HL-60/S4 treated with retinoic acid at 250 ng/mL for 4 days and 3 days (cell line): ENCODE results near the gene CFDP1.
"Not testable (repeated sequence)": the region's sequence is repeated elsewhere in the genome, so short reads cannot be mapped to it uniquely, and the experiment has no call there.

Experiments used
- in situ Hi-C: fragments of 300-500 bp; cut with MboI; formaldehyde crosslinking; loops from 2 replicates; pipeline ENCODE4 v1.7.0; 2022; ENCODE audit warnings: low sequenced_read_pairs

CFDP1 gene

DNA sequence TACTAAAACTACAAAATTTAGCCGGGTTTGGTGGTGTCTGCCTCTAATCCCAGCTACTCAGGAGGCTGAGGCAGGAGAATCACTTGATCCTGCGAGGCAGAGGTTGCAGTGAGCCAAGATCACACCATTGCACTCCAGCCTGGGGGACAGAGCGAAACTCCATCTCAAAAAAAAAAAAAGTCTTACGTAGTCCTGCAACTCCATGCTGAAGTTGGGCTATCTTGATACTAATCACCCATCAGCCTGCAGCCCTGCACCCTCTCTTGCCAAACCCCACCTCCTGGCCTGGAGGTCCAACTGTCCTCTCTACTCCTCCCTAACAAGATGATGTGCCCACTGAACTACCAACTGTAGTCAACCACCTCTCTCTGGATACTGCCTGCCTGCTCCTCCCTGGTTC, 26.4 kb upstream of the CFDP1 start:
- in situ Hi-C loops, result no loop called here

DNA sequence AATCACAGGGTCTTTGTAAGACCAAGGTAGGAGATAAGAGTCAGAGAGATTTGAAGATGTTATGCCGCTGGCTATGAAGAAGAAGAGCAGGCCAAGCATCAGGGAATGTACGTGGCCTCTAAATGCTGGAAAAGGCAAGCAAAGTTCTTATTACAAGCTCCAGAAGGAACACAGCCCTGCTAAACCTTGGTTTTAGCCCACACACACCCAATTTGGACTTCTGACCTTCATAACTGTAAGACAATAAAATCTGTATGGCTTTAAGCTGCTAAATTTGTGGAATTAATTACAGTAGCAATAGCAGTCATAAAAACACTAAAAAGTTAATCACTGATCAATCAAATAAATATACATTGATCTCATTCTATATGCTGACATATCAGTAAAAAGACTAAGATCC, 25.1 kb upstream of the CFDP1 start:
- in situ Hi-C loops, result no loop called here

DNA sequence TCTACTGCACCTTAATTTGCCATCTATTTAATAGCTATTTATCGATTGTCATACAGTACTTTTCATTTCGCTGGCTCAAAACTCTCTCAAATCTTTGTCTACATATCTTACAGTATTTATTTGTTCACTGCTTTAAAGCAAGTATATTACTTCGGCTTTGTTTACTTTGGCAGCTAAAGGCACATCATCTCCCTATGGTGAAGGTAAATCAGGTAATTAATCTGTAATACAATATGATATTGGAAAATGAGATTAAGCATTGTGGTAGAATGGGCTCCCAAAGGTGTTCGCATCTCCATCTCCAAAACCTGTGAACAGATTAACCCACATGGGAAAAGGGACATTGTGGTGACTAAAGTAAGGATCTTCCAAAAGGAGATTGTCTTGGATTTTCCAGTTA, 24.7 kb upstream of the CFDP1 start:
- in situ Hi-C loops, result no loop called here

DNA sequence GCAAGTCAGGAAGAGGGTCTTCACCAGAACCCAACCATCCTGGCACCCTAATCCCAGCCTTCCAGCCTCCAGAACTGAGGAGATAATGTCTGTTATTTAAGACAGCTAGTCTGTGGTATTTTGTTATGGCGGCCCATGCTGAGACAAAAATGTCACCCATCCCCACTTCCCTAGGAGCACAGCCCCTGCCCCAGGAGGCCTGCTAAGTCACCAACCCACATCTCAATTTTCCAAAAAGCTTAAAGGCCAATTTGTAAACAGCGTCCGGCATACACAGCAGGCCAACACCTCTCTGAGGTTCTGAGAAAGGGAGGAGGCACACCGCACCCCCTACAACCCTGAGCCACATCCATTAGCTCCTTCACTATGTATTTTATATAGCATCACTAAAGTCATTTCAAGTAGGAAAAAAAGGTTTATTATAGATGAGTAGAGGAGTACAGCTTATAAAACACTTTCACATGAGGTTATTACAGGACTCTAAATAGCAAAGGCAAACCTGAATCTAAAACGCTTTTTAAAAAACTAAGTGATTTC, 24.2 kb upstream of the CFDP1 start:
- in situ Hi-C loops, result no loop called here

DNA sequence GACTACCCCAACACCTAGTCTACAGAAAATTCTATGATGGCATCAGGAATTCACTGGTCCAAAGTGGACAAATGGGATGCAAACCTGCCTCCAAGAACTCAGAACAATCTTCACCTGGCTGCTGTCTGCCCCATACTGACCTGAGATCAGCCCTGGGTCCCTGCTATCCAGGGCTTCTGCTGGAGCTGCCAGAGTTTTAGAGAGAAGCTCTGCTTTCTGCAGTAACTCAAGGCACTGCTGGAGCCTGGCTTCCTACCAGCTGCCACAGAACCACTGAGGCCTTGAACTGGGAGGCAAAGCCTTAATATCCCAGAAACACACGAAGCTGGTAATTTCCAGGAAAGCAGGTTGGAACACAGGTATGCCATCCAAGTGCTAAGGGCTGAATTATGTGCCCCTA, 23.7 kb upstream of the CFDP1 start:
- in situ Hi-C loops, result no loop called here

DNA sequence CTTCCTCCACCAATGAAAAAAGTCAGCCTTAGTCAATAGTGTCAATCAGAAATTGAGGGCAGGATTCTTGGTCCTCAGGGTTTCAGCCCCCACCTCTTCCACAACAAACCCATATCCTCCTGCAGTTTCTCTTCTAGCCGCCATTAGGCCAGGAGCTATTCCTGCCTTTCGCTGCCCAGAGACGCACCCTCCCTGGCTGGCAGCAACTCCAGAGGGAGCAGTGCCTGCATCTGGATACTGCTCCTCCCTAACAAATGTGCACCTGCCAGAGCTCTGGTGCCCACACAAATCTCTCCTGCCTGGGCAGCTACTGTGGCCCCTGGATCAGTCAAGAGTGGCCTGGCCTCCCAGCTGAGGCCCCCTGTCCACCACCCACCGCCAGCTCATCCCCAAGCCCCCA, 23.2 kb upstream of the CFDP1 start:
- in situ Hi-C loops, result not testable (repeated sequence)

DNA sequence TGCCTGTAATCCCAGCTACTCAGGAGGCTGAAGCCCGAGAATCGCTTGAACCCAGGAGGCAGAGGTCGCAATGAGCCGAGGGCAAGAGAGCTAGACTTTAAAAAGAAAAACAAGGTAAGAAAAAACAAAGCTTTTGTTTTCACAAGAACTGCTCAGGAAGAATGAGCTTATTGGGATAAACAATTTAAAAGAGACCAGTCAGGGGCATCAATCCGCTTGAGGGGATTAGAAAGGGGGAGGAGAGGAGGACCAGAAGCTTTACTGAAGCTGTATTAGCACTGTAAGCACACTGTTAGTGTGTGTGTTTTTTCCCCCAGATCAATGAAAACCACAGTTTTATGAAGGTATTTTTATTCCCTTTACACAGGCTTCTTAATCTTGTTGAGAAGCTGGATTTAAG, 22.4 kb upstream of the CFDP1 start:
- in situ Hi-C loops, result no loop called here

DNA sequence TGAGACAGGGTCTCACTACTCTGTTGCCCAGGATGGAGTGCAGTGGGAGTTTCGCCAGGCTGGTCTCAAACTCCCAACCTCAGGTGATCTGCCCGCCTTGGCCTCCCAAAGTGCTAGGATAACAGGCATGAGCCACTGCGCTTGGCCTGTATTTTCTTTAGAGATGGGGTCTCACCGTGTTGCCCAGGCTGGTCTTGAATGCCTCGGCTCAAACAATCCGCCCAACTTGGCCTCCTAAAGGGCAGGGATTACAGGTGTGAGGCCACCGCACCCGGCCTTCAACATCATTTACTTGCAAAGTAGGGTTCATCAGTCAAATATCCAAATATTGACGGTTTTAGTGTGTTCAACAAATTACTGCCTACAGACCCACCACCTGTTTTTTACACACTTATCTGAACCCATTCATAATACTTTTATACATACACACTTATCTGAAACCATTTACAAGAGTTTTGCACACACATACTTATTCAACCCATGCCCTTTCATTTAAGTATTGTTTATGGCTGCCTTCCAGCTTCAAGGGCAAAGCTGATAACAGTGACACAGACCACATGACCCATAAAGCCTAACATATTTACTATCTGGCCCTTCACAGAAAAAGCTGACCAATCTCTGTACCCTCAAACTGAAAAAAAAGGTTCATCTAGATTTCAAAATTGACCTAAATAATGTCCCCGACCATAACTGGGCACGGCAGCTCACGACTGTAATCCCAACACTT, 19.3 kb upstream of the CFDP1 start:
- in situ Hi-C loops, result no loop called here

DNA sequence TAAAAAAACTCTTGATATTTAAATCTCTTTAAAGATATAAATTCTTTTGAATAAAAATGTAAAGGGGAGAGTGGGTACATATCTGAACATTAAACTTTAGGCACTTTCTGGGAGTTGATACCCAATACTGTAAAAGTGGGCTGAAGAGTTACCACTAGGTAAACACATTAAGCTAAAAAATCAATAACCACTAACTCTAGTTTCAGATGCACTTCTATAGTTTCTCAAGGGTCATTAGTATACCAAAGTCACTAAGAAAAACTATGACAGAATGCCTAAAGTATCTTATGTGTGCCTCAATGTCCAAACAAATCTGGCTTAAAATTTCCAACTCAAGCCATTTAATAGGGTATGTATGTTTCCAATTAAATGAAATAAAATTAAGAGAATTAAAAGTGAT, 13.1 kb upstream of the CFDP1 start:
- in situ Hi-C loops, result no loop called here

DNA sequence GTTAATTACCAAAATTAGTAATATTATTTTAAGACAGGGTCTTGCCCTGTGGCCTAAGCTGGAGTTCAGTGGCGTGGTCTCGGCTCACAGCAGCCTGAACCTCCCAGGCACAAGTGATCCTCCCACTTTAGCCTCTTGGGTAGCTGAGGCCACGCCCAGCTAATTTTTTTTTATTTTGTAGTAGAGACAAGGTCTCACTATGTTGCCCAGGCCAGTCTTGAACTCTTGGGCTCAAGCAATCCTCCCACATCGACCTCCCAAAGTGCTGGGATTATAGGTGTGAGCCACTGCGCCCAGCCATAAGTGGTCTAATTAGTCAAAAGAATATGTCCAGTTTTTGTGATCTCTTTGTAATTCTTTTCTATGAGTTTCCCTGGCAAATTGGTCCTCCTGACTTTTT, 12.0 kb upstream of the CFDP1 start:
- in situ Hi-C loops, result no loop called here

DNA sequence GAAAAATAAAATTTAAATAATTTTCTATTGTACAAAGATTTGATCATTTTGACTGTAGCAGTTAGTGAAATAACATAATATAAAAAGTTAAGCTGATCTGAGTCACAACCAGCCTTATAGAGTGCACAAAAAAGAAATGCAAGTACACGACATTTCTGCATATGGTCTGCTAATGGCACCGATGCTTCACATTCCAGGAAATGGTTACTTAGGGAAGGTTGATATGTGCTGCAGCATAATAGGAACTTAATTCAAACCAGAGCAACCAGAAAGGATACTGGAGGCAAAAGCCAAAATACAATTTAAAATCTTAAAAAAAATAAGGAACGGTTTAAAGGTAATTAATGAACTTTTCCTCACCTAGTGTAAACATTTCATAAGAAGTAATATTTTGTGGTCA, 10.0 kb upstream of the CFDP1 start:
- in situ Hi-C loops, result no loop called here

DNA sequence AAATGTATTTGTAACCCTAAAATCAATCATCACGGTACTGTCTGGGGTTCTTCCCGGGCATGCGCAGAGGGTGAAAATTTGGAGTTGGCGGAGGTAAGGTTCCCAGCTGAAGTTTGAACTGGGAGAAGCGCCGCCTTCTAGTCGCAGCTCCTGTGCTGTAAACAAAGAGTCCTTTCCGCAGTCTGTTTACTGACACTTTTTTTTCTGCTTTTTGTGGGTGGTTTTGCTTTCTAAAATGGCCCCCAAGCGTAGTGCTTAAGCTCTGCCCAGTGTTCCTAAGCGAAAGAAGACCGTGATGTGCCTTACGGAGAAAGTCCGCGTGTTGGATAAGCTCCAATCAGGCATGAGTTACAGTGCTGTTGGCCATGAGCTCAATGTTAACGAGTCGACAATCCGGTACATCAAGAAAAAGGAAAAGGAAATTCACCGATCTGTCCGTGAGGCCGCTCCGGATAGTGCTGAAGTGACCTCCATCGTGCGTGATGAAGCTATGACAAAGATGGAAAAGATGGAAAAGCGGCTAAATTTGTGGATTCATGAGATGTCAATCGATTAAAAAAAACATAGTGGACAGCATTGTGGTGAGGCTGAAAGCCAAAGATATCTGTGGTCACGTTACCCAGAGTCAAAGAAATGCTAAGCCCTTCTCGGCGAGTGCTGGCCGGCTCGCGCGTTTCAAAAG, 570 bp upstream of the CFDP1 start:
- in situ Hi-C loops, result no loop called here

DNA sequence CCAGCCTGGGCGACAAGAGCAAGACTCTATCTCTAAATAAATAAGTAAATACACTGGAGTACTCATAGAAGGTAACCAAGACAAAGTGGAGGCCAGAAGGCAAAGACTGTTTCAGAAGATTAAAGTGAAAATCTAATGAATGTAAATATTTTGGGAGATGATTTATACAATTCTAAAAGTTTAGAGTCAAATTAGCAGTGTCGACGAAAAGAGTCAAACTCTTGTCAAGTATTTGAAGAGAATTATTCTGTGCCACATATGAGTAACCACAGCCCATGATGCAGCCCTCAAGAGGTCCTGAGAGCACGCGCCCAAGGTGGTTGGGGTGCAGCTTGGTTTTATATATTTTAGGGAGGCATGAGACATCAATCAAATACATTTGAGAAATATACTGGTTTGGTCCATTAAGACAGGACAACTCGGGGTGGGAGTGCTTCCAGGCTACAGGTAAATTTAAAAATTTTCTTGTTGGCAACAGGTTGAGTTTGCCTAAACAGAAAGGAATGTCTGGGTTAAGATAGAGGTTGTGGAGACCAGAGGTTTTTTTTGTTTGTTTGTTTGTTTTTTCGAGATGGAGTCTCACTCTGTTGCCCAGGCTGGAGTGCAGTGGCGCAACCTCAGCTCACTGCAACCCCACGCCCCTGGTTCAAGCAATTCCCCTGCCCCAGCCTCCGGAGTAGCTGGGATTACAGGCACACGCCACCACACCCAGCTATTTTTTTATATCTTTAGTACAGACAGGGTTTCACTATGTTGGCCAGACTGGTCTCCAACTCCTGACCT, 3.5 kb downstream of the CFDP1 start:
- in situ Hi-C loops, result no loop called here

DNA sequence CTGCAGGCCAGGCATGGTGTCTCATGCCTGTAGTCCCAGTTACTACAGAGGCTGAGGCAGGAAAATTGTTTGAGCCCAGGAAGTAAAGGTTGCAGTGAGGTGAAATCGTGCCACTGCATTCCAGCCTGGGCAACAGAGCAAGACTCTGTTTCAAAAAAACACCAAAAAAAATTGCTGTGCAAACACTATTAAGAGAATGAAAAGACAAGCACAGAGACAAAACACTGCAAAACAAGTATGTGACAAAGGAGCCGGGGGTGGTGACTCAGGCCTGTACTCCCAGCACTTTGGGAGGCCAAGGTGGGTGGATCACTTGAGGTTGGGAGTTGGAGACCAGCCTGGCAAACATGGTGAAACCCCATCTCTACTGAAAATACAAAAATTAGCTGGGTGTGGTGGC, 6.8 kb downstream of the CFDP1 start:
- in situ Hi-C loops, result not testable (repeated sequence)

DNA sequence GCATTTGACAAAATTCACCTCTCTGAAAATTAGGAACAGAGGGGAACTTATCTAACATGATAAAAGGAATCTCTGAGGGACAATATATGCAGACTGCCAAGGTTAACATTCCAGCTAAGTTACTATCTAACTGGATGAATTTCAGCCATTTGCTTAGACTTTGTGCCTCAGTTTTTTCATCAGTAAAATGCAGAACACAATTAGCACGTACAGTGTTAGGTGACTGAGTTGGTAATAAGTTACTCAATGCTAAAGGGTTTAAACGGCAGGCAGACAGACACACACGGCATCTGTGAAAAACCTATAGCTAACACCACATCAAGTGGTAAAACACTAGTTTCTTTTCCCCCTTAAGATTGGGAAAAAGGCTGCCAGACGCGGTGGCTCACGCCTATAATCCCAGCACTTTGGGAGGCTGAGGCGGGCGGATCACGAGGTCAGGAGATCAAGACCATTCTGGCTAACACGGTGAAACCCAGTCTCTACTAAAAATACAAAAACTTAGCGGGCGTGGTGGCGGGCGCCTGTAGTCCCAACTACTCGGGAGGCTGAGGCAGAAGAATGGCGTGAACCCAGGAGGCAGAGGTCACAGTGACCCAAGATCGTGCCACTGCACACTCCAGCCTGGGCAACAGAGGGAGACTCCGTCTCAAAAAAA, 9.1 kb downstream of the CFDP1 start:
- in situ Hi-C loops, result not testable (repeated sequence)

DNA sequence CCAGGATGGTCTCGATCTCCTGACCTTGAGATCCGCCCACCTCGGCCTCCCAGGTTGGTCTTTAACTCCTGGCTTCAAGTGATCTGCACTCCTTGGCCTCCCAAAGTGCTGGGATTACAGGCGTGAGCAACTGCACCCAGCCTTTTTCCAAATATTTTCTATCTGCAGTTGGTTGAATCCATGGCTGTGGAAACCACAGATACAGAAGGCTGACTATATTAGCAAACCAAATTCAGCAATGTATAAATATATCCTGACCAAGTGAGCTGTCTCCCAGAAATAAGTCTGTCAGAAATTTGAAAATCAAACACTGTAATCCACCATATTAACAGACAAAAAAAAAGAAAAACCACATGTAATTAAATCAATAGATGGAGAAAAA, 9.6 kb downstream of the CFDP1 start:
- in situ Hi-C loops, result no loop called here

DNA sequence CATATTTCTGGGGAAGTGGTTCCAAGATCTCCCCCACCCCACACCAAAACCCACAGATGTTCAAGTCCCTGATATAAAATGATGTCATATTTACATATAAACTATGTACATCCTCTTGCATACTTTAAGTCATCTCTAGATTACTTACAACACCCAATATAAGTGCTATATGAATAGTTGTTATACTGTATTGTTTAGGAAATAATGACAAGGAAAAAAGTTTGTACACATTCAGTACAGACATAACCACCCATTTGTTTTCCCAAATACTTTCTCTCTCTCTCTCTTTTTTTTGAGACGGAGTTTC, 11.5 kb downstream of the CFDP1 start:
- in situ Hi-C loops, result no loop called here

DNA sequence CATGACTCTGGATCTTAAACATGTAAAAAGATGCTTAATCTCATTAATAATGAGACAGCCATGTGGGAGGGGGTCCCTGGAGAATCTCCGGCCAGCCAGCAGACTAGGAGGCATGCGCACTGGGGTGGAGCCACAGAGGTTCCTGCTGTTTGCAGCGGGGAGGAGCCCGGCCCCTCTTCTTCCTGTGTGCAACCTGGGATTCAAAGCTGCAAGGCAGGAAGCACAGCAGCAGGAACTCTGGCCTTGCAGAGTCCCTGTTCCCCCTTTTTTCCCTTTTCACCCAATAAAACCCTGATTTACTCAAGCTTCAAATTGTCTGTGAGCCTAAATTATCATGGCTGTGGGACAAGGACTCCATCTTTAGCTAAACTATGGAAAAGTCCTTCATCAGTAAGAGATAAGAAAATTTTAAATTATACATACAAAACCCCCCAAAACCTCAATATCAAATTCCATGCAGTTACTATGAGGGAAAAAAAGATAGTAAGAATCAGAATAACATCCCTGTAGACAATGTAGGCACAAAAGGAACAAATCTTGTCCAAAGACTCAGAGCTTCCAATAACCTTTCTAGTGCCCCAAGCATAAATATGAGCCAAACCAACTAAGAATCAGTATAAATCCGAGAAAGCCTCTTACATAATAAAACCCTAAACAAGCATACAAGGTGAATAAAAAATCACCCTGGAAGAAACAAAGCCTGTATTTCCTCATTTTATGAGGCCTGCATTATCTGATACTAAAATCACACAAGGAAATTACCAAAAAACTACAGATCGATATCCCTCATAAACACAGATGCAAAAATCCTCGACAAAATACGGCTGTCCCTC, 12.1 kb downstream of the CFDP1 start:
- in situ Hi-C loops, result no loop called here

DNA sequence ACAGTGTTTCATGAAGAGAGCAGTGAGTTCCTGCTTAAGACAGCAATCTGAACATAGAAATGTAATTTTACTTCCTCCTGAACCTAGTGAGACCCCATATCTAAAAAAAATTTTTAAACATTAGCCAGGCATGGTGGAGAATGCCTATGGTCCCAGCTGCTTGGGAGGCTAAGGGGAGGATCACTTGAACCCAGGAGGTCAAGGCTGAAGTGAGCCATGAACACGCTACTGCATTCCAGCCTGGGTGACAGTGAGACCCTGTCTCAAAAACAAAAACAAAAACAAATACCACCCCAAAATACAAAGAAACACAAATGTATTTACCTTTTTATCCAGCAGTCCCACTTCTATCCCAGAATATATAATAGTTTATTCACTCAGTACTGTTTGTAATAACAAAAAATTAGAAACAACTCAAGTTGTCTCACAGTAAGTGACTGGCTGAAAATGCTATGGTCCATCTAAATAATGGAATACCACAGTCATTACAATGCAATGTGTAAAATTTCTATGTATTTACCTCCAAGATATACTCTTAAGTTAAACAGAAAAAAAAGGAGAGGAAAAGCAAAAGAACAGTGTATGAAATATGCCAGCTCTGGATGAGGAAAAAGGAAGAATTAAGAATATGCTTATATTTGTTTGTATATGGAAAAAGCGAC, 16.3 kb downstream of the CFDP1 start:
- in situ Hi-C loops, result no loop called here
